GM11168 (cell line): ENCODE measurements around the gene STS.

Experiments used
- in situ Hi-C: fragments of 300-500 bp; cut with MboI; formaldehyde crosslinking; loops from one replicate; pipeline ENCODE4 v1.12.0; 2022; ENCODE audit warnings: low sequenced_read_pairs; ENCODE audit not compliant: unreplicated experiment

Gene STS

GRCh38 chrX:7134981-7135380, 12.5 kb upstream of the STS start:
- in situ Hi-C loops, result loop anchor here (5.0 kb wide), 1 partner anchor 78 kb away; no protein-coding TSS in a partner anchor

DNA sequence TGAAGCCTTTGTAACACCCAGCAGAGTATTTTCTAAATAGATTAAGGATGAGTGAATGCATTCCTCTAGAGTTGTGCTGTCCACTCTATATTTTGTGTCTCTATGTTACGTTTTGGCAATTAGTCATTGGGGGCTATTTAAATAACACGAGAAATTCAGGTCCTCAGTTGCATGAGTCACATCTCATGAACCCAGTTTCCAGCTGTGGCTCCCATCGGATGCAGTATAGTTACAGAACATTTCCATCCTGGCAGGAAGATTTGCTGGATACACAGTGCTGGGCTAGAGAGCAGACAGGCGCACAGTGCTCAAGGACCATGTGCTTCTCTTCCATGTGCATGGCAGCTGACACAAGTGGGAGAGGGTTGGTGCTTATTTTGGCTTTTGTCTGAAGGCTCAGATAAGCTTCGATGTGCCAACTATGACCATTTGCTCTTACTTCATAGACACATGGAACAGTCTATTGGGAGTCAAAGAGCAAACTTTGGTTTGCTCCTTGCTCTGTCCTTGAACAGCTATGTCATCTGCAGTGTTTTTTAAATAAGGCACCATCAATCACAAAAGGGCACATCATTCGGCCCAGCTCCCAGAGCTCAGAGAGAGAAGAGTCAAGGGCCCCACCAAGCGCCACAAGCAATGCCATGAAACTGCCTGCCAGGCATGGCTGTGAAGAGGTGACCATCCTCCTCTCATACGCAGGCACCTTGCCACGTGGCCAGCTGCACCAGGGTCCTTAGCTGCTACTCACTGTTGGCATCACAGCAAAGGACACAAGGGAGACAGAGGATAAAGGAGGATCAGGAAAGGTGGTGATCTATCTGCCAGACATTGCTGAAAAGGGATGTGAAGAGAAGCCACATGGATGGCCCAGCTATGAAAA, 8.1 kb upstream of the STS start:
- in situ Hi-C loops, result loop anchor here (5.0 kb wide), 1 partner anchor 82 kb away; no protein-coding TSS in a partner anchor

GRCh38 chrX:7143076-7143475, 4.4 kb upstream of the STS start:
- in situ Hi-C loops, result no loop called here

- in situ Hi-C loops, result no loop called here
Observed at GRCh38 chrX:7143941-7144525, 3.5 kb upstream of the STS start.

DNA sequence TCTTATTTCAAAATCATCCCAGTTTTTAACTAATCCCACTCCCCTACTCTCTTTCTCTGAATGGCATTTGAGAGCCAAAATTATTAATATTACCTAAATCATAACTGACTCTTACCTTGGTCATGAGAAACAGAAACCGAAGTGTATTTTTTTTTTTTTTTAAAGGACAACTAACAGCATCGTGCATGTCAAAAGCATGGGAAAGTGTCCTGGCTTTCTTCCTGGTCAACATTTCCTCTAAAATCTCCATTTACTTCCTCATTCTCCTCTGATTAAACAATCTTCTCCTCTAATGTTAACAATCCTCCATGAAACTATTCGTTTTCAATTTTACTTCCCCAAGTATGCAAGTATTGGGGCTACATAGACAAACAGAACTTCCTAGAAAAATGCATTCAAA, 2.1 kb upstream of the STS start:
- in situ Hi-C loops, result no loop called here

- in situ Hi-C loops, result no loop called here
Observed at GRCh38 chrX:7146020-7146702, 1.4 kb upstream of the STS start.

DNA sequence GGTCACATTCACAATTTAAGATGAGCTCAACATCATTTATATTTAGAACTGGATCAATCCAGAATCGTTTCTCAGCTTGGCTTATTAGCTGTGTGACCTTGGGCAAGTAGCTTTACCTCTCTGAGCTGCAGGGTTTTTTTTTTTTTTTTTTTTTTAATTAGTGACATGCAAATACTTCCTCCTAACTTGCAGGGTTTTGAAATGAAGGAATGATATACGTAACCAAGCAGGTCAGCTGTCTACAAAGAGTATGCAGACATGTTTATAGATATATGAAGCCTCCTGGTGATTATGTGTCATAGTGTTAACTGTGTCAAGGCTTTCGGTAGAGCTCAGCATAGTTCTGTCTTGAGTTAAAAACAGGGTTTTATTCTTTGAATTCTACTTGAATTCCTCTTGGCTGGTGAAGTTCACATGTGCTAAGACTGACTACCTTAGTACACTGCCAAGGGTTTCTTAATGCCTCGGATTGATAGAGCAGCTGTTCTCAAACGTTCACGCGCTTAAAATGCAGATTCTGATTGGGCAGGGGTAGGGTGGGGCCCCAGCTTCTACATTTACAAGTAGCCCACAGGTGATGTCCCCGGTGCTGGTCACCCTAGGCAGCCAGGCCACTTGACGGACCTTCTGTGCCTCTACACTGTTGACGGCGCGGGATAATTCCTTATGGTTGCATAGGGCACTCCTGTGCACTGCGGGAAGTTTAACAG, 654 bp upstream of the STS start:
- in situ Hi-C loops, result no loop called here

- in situ Hi-C loops, result no loop called here
Observed at GRCh38 chrX:7147978-7148854, 704 bp downstream of the STS start, which contains the start of gene PUDP. TSS of gene PUDP (minus strand) at chrX:7148153. CDS start at chrX:7148113, 40 bp downstream.

GRCh38 chrX:7149411-7149810, 1.9 kb downstream of the STS start:
- in situ Hi-C loops, result no loop called here

- in situ Hi-C loops, result no loop called here
Observed at GRCh38 chrX:7153231-7153630, 5.7 kb downstream of the STS start.

DNA sequence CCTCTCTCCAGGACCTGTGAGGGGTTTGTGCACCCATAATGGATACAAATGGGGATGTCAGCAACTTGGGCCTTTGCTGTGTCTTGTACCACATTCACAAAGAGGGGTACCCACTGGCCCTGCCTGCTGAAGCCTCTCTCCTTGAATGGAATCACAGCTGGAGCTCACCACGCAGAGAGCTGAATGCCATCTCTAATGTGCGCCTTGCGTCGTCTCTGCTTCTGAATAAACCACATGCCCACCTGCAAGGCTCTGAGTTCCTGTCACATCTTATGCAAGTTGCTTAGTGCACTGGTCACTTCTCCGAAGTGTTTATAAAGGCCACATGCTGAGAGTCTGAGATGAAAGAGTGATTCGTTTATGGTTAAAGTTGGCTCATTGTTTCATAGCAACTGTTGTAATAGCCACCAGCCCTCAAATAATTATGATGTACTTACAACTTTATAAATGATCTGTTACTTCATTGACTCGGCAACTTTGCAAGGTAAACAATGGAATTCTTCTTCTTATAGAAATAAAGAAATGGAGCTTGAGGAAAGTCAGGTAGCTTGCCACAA, 6.6 kb downstream of the STS start:
- in situ Hi-C loops, result no loop called here

DNA sequence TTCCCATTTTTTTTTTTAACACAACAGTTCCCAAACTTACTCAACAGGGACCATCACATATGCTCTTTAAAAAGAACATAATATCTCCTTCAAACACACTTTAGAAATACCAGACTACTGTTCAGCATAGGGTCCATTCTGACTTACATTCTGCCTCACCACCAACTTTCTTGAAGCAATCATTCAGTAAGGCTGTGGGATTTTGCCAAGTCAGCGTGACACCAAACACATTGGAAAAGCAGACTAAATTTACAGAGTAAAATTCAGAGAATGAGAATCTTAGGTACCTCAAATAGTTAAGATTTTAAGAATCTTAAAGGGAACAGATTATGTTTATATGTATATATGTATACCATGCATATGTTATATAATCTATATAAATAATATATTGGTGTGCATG, 7.7 kb downstream of the STS start:
- in situ Hi-C loops, result no loop called here

GRCh38 chrX:7156879-7157278, 9.4 kb downstream of the STS start:
- in situ Hi-C loops, result no loop called here

- in situ Hi-C loops, result no loop called here
Observed at GRCh38 chrX:7158468-7158990, 11.0 kb downstream of the STS start.

GRCh38 chrX:7159149-7159861, 11.8 kb downstream of the STS start:
- in situ Hi-C loops, result no loop called here

DNA sequence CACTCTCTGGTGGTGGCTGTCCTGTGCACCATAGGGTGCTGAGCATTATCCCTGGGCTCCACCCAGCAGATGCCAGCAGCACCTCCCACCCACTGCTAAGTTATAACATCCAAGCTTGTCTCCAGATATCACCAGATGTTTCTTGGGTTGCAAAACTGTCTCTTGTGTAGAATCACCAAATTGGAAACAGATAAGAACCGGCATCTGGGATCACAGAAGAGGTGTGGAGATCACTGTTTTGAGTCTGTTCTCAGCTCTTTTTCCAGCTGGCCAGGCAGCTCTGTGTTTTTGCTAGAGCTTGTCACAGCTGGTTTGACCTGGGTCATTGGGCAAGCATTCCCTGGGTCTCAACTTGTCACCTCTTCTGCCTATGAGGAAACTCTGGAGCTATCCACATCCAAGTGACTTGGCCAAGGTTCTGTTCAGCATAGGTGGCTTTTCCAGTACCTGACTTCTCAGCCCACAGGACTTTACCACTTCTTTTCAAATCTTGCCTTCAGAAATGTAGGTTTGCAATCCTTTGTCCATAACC, 15.7 kb downstream of the STS start:
- in situ Hi-C loops, result no loop called here

DNA sequence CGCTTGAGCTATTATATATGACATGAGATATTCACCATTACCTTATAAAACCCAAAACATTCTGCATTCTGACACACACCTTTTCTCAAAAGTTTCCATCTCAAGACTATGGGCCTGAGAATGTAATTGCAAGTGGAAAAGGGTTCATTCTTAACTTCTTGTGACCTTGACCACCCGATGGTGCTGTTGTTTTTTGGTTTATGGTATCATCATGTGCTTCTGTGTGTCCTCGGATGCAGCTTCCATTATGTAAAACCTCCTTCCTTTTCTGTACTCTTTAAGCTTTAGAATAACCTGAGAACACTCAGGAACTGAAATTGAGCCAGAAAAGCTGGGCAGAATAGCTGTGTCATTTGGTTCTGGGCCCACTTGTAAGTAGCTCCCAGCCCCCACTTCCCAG, 16.7 kb downstream of the STS start:
- in situ Hi-C loops, result no loop called here

GRCh38 chrX:7168371-7168770, 20.9 kb downstream of the STS start:
- in situ Hi-C loops, result no loop called here
